HG02571 (cell line): Measurements from ENCODE around the gene IFT122.

Source experiments
- ATAC-seq: cut with Tn5 transposase; IDR thresholded peaks from one replicate; pipeline ENCODE4 v1.9.1; 2021; ENCODE audit warnings: mild to moderate bottlenecking, moderate library complexity; ENCODE audit not compliant: unreplicated experiment

Gene IFT122

DNA sequence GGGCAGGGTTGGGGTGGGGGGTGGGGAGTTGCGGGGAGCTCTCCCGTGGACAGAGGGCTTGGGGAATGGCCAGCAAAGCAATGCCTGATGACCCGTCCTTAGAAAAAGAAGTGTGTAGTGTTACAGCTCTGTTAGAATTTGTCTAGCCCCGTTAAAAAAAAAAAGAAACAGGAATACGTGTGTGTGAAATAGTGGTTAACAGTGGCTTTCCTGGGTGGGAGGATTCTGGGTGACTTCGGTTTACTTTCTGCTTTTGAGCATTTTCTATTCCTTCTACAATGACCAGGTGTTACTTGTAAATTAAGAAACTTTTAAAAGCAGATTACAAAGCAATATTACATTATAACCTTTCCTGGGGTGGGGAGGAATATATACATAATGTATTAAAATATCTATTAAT, 127.9 kb downstream of the IFT122 start:
- no peak for ATAC-seq

DNA sequence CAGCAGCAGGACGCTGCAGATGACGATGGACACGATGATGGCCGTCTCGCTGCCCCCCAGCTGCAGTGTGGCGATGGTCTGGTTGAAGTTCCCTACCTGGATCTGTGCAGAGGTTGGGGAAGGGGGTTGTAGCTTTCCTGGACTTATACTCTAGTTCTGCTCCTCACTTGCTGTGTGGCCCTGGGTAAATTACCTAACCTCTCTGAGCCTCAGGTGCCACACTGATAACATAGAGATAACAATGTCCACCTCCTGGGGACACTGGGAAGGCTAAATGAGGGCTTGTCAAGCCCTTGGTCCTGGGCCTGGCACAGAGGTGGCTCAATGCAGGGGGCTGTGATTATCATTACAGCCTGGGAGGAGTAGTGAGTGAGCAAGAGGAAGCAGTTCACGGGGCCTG, 129.8 kb downstream of the IFT122 start:
- no peak for ATAC-seq
